ENCODE measurements around the gene ZNF750.

GRCh38 chr17:82830249-82830661, 9.6 kb downstream of the ZNF750 start:
- no peak for TF ChIP-seq CTCF (IDR thresholded peaks at IDR 0.05; ENCODE audit: insufficient read depth, low read length, poor library complexity, severe bottlenecking)
- no peak for TF ChIP-seq EZH2phosphoT487 (conservative IDR thresholded peaks at IDR 0.05; ENCODE audit: low read length)

Measured in SU-DHL-6 (cell line).